ENCODE data around the gene DNAJC6.

Gene DNAJC6

GRCh38 chr1:65412984-65413375 lies 103.6 kb downstream of the DNAJC6 start:
- FAIRE-seq (no peak), DNase-seq (ENCODE audit: insufficient read length, low spot score) (no peak)
- no peak for TF ChIP-seq CTCF (IDR thresholded peaks at IDR 0.05; ENCODE audit: insufficient read depth, missing control alignments)

- peak; percentile 51 for FAIRE-seq
- no peak for TF ChIP-seq CTCF (IDR thresholded peaks at IDR 0.05; ENCODE audit: insufficient read depth, missing control alignments)
- no peak for DNase-seq (ENCODE audit: insufficient read length, low spot score)
Observed at GRCh38 chr1:65414538-65414937, 105.2 kb downstream of the DNAJC6 start.

GRCh38 chr1:65416767-65417166 lies 107.4 kb downstream of the DNAJC6 start:
- DNase-seq (ENCODE audit: insufficient read length, low spot score) (no peak), FAIRE-seq (no peak)
- TF ChIP-seq CTCF (IDR thresholded peaks at IDR 0.05; ENCODE audit: insufficient read depth, missing control alignments) = no peak

DNA sequence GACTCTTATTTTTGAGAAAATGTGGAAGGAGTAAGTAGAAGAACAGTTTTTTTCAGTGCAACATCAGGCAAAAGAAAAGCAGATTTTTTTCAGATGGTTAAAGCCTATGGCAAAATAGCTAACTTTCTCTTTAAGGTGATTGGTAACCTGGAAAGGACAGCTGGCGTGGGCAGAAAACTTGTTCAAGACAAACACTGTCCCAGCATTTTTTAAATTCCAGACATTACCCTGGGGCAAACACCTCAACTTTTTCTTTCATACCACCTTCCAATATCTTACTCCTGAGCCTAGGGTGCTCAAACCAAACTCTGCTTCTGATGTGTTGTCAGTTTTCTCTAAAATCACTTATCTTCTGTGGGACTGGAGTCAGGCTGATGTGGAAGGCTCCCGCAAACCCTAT lies 108.4 kb downstream of the DNAJC6 start:
- DNase-seq (ENCODE audit: insufficient read length, low spot score) (no peak), FAIRE-seq (no peak)

DNA sequence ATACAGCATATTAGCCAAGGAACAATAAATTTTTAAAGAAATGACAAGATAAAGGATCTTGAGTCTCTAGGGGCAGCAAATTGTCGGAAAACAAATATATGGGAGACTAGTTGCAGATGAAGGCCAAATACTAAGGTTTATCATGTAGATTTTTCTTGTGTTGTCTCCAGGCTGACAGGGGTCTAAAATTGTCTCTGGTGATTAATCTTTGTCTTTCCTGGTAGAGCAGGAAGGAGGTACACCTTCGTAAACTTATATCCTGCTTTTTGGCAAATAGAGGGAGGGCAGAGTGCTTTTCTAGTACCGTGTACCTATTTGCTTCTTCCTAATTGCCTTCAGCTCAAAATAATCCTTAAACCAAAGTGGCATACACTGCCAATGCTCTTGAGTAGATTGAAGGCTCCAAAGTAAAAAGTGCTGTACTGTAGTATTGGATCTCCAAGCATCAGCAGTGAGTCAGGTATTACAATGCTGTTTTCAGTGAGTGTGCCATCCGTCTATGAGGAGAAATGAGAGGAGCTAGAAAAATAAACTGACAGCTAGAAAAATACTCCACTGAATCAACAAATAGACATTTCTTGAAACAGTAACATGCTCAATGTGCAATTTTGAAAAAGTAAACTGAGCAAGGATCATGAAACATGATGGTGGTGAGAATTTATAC lies 109.3 kb downstream of the DNAJC6 start:
- DNase-seq (ENCODE audit: insufficient read length, low spot score) (no peak), FAIRE-seq (no peak)
- TF ChIP-seq CTCF (IDR thresholded peaks at IDR 0.05; ENCODE audit: insufficient read depth, missing control alignments) = no peak

More for the DNA sequence above, 108.4 kb downstream of the DNAJC6 start:
- no peak for TF ChIP-seq CTCF (IDR thresholded peaks at IDR 0.05; ENCODE audit: insufficient read depth, missing control alignments)

DNA sequence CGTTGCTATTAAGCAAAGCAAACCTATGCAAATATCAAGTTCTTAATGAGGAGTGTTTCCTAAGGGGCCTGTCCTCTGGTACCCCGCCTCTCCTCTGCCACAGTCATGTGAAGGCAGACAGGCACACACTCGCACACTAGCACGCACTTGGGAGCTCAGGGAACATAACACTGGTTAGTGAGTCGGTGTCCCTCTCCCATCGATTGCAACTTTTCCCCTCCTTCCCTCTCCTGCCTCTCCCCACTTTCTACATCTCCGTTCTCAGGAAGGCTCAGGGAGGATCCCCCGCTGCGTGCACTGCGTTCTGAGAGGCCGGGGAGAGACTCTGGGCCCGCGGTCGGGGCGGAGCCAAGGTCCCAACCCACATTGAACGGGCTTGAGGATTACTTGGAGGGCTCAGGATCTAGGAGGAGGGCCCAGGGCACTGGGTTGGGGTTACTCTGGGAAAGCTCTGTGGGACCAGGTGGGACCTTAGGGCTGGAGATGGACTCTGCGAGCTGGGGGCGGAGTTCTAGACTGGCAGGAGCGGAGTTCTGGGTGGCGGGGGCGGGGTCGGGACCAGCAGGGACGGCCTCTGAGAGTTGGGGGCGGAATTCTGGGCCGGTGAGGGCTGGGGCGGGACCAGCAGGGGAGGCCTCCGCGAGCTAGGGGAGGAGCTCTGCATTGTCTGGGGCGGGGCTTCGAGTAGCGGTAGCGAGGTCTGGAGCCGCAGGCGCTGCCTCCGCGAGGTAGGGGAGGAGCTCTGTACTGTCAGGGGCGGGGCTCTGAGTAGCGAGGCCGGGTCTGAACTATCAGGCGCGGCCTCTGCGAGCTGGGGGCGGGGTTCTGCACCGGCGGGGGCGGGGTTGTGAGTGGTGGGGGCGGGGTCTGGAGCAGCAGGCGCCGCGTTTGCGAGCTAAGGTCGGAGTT lies 110.6 kb downstream of the DNAJC6 start:
- DNase-seq (ENCODE audit: insufficient read length, low spot score) = peak; percentile 69
- FAIRE-seq = no peak
- TF ChIP-seq CTCF (IDR thresholded peaks at IDR 0.05; ENCODE audit: insufficient read depth, missing control alignments) = no peak
